MM.1S (cell line): ENCODE results near the gene ESPL1.

Experiments used
- CTCF ChIP-seq: fragments of 300-600 bp; sonication (generic); IDR thresholded peaks from 2 replicates; pipeline ENCODE4 v1.5.1; 2016; ENCODE audit warnings: antibody characterized with exemption, low read length, mixed read lengths
- EZH2 ChIP-seq: fragments of 300-600 bp; sonication (generic); optimal IDR thresholded peaks from 2 replicates; pipeline ENCODE3; 2017; ENCODE audit warnings: low read depth, mild to moderate bottlenecking, antibody characterized with exemption, low read length, mixed read lengths
- EZH2phosphoT487 ChIP-seq: fragments of 300-600 bp; sonication (generic); IDR thresholded peaks from 2 replicates; pipeline ENCODE4 v1.6.1; 2018; ENCODE audit warnings: antibody characterized with exemption, low read length

DNA sequence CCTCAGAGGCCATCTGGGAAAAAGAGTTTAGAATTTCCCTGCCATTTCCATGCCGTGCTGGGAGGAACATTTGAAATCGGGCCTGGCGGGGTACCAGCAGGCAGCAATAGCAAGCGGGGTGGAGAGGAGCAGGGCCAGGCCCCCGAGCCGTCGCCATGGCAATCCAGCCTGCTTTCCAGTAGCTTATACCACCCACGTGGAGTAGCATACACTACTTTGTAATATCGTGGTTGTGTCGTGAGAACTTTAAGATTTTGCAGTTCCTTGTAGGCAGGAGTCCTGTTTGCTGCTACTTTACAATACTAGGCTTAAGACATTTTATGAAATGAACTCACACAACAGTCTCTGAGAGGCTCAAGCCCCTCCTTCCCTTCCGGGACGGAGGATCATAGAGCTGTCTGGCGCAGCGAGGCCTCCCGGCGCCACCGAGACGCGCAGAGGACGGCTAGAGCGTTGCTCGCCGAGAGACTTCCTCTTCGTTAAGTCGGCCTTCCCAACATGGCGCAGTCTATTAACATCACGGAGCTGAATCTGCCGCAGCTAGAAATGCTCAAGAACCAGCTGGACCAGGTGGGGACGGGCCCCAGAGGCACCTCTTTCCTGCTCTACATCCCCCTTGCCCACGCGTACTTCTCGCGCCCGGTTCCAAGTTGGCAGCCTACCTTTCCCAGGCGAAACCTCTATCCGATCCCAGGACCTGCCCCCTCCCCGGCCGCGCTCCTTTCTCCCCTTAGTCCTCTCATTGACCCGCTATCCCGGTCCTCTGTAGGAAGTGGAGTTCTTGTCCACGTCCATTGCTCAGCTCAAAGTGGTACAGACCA, 27.2 kb downstream of the ESPL1 start, which contains the start of gene PFDN5:
- TF ChIP-seq CTCF (no peak), EZH2phosphoT487 (no peak), EZH2 (no peak)
